Keratinocyte (primary cell): ENCODE measurements around the gene GPAT3. TPM values are rescaled to one million over a fixed set of nuclear protein-coding genes. Genes with fewer than 3 reads are reported as not detected.

Source experiments
- DNase-seq: peaks from one replicate; pipeline ENCODE4 v3.0.0-alpha.2; 2011; ENCODE audit warnings: low read depth, missing footprints, low spot score
- FAIRE-seq: peaks from 2 replicates; lab custom pipeline; 2011; peaks lifted over from hg19 to GRCh38; lab: Jason Lieb, UNC
- H2AFZ ChIP-seq: 2 replicates; pipeline ENCODE4 v1.6.0; 2012; ENCODE audit warnings: low read length, control low read depth, inconsistent platforms; ENCODE audit not compliant: control insufficient read depth
- H3K27ac ChIP-seq: 2 replicates; pipeline ENCODE4 v1.5.1; 2011; ENCODE audit warnings: low read length; ENCODE audit not compliant: control insufficient read depth, insufficient read depth
- H3K27me3 ChIP-seq: 3 replicates; pipeline ENCODE4 v1.6.0; 2011; ENCODE audit warnings: low read length; ENCODE audit not compliant: control insufficient read depth, insufficient read depth; ENCODE audit errors: extremely low read depth
- H3K36me3 ChIP-seq, 2 experiments: 2 replicates in 1 of 2; 3 replicates in 1 of 2; pipeline ENCODE4 v1.5.1; 2011; ENCODE audit warnings: low read length in 2 of 2, mild to moderate bottlenecking in 1 of 2; ENCODE audit not compliant: control insufficient read depth in 2 of 2, insufficient read depth in 2 of 2; ENCODE audit errors: extremely low read depth in 1 of 2
- H3K4me1 ChIP-seq: 3 replicates; pipeline ENCODE4 v1.5.1; 2011; ENCODE audit warnings: low read length; ENCODE audit not compliant: control insufficient read depth, insufficient read depth; ENCODE audit errors: extremely low read depth
- H3K4me2 ChIP-seq: 3 replicates; pipeline ENCODE4 v1.6.0; 2011; ENCODE audit warnings: low read depth, low read length; ENCODE audit not compliant: control insufficient read depth, insufficient read depth; ENCODE audit errors: extremely low read depth
- H3K4me3 ChIP-seq, 3 experiments: fragments of 200-600 bp in 1 of 3; sonication (generic) in 1 of 3; 2 replicates in 2 of 3; 3 replicates in 1 of 3; pipeline ENCODE4 v1.5.1; 2011 to 2016; ENCODE audit warnings: low read length in 3 of 3, mild to moderate bottlenecking in 3 of 3, control low read depth in 2 of 3, inconsistent platforms in 1 of 3, low read depth in 1 of 3, mixed read lengths in 1 of 3, mixed run types in 1 of 3, moderate library complexity in 1 of 3; ENCODE audit not compliant: control insufficient read depth in 2 of 3, insufficient read depth in 2 of 3; ENCODE audit errors: extremely low read depth in 1 of 3
- H3K79me2 ChIP-seq: 2 replicates; pipeline ENCODE4 v1.6.0; 2012; ENCODE audit warnings: low read length; ENCODE audit not compliant: control insufficient read depth, insufficient read depth
- H3K9ac ChIP-seq: 3 replicates; pipeline ENCODE4 v1.6.0; 2011; ENCODE audit warnings: low read length; ENCODE audit not compliant: control insufficient read depth, insufficient read depth; ENCODE audit errors: extremely low read depth
- H3K9me1 ChIP-seq: 3 replicates; pipeline ENCODE4 v1.6.0; 2011; ENCODE audit warnings: low read length; ENCODE audit not compliant: control insufficient read depth, insufficient read depth; ENCODE audit errors: extremely low read depth
- H3K9me3 ChIP-seq: 2 replicates; pipeline ENCODE4 v1.5.1; 2012; ENCODE audit warnings: low read depth, low read length; ENCODE audit not compliant: control insufficient read depth
- H4K20me1 ChIP-seq: 3 replicates; pipeline ENCODE4 v1.6.0; 2011; ENCODE audit warnings: low read length; ENCODE audit not compliant: control insufficient read depth, insufficient read depth; ENCODE audit errors: extremely low read depth
- EZH2 ChIP-seq: IDR thresholded peaks from one replicate; pipeline ENCODE4 v1.6.1; 2012; ENCODE audit warnings: inconsistent platforms, mild to moderate bottlenecking, low read length, moderate library complexity
- dilution Hi-C: fragments of 300-500 bp; cut with MboI; formaldehyde crosslinking; loops from one replicate; pipeline ENCODE4 v1.7.0; 2020; ENCODE audit warnings: low sequenced_read_pairs; ENCODE audit not compliant: extremely low pct_ligation_motif_present
- polyA plus RNA-seq, 5 experiments: library from polyadenylated mRNA; depleted of rRNA in 3 of 5; stranded (reverse) in 3 of 5; stranded (forward) in 1 of 5; unstranded in 1 of 5; fragments of >200 nt; gene quantifications; 1 replicate in 1 of 5; 2 replicates in 3 of 5; 3 replicates in 1 of 5; pipeline versions ENCODE4 v1.2.1 to v1.2.3, GENCODE V29; 2011 to 2012; ENCODE audit warnings: missing spikeins in 2 of 5, low read depth in 1 of 5, low replicate concordance in 1 of 5
- TF ChIP-seq, protein P1 (sequence below), 3 experiments: IDR thresholded peaks in 1 of 3; conservative IDR thresholded peaks in 1 of 3; optimal IDR thresholded peaks in 1 of 3; 2 replicates in 2 of 3; 3 replicates in 1 of 3; pipeline versions ENCODE3 to v1.5.1; 2011; ENCODE audit warnings: low read length in 3 of 3, mild to moderate bottlenecking in 3 of 3, moderate library complexity in 2 of 3, control low read depth in 1 of 3, inconsistent platforms in 1 of 3; ENCODE audit not compliant: insufficient read depth in 2 of 3; ENCODE audit errors: extremely low read depth in 1 of 3

The GPAT3 gene
- polyA plus RNA-seq, 1 donor (not counting 4 experiments of a cell fraction or from before 2014, with no cell fraction given): 2.4 TPM

DNA sequence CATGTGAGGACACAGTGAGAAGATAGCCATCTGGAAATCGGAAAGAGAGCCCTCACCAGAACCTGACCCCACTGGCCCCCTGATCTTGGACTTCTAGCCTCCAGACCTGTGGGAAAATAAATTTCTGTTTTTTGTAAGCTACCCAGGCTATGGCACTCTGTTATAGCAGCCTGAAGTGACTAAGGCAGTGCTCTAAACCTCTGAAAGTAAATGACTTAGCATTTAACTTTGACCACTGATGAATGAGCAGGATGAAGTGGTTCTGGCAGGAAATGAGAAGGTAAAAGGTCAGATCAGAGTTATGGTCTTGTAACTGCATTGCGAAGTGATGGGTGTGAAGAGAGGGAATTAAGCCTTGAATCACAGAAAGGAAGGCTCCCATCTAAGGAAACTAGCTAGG lies 17.0 kb downstream of the GPAT3 start:
- no peaks in the 10 kb centered on the region for H3K9me3 ChIP-seq
- no peaks in the 10 kb centered on the region for H3K9me1 ChIP-seq
- FAIRE-seq (peak; percentile 9), DNase-seq (no peak)
- TF ChIP-seq EZH2: no peak
- TF ChIP-seq, protein P1, sequence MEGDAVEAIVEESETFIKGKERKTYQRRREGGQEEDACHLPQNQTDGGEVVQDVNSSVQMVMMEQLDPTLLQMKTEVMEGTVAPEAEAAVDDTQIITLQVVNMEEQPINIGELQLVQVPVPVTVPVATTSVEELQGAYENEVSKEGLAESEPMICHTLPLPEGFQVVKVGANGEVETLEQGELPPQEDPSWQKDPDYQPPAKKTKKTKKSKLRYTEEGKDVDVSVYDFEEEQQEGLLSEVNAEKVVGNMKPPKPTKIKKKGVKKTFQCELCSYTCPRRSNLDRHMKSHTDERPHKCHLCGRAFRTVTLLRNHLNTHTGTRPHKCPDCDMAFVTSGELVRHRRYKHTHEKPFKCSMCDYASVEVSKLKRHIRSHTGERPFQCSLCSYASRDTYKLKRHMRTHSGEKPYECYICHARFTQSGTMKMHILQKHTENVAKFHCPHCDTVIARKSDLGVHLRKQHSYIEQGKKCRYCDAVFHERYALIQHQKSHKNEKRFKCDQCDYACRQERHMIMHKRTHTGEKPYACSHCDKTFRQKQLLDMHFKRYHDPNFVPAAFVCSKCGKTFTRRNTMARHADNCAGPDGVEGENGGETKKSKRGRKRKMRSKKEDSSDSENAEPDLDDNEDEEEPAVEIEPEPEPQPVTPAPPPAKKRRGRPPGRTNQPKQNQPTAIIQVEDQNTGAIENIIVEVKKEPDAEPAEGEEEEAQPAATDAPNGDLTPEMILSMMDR (optimal IDR thresholded peaks at IDR 0.05 in 1 of 3, IDR thresholded peaks at IDR 0.05 in 1 of 3, conservative IDR thresholded peaks at IDR 0.05 in 1 of 3; ENCODE audit: extremely low read depth in 1 of 3, insufficient read depth in 2 of 3, low read length in 3 of 3): no peak
- no peaks in the 10 kb centered on the region for H3K27me3 ChIP-seq
- peak overlapping the region; percentile 35 for H3K4me2 ChIP-seq
- H3K4me3 ChIP-seq: no peak overlapping the region
- H3K79me2 ChIP-seq: no peaks in the 10 kb centered on the region
- peak overlapping the region; percentile 25 for H3K27ac ChIP-seq
- peaks cover 26% of the 10 kb centered on the region for H3K4me1 ChIP-seq
- H4K20me1 ChIP-seq: no peaks in the 10 kb centered on the region
- H2AFZ ChIP-seq: no peak overlapping the region
- no peaks in the 10 kb centered on the region for H3K36me3 ChIP-seq
- dilution Hi-C loops: no loop called here
- no peak overlapping the region for H3K9ac ChIP-seq

DNA sequence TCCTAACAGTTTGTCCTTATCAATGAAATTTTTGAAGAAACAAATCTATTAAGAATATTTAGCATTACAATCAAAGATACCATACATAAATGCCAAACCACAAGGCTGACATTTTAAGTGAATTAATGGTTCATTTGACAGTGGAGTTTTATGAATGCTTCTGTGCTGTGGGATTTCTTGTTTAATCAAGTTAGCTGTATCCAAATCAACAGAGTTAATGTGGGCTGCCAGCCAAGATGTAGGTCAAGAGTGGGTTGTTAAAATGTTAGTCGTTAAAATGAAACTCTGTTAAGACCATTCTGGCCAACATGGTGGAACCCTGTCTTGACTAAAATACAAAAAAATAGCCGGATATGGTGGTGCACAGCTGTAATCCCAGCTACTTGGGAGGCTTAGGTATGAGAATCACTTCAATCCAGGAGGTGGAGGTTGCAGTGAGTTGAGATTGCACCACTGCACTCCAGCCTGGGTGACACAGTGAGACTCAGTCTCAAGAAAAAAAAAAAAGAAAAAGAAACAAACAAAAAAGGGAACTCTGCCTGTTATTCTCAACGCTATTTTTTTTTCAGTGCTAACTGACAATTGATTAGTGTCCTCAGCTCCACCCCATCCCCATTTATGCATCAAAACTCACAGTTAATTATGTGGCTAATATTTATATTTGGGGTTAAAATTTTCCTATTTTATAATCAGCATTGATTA lies 20.2 kb downstream of the GPAT3 start:
- H3K4me1 ChIP-seq: peaks cover 23% of the 10 kb centered on the region
- DNase-seq (no peak), FAIRE-seq (no peak)
- no peak overlapping the region for H3K27ac ChIP-seq
- no peak overlapping the region for H3K9ac ChIP-seq
- no peak overlapping the region for H3K4me2 ChIP-seq
- H3K9me1 ChIP-seq: no peaks in the 10 kb centered on the region
- no peaks in the 10 kb centered on the region for H3K9me3 ChIP-seq
- H2AFZ ChIP-seq: no peak overlapping the region
- H3K79me2 ChIP-seq: no peaks in the 10 kb centered on the region
- no peaks in the 10 kb centered on the region for H4K20me1 ChIP-seq
- dilution Hi-C loops: no loop called here
- no peak overlapping the region for H3K4me3 ChIP-seq
- no peaks in the 10 kb centered on the region for H3K36me3 ChIP-seq
- H3K27me3 ChIP-seq: no peaks in the 10 kb centered on the region
- TF ChIP-seq EZH2: no peak
- TF ChIP-seq, protein P1 (optimal IDR thresholded peaks at IDR 0.05 in 1 of 3, IDR thresholded peaks at IDR 0.05 in 1 of 3, conservative IDR thresholded peaks at IDR 0.05 in 1 of 3; ENCODE audit: extremely low read depth in 1 of 3, insufficient read depth in 2 of 3, low read length in 3 of 3): no peak
